Osteoblast (primary cell): ENCODE data around the gene AFAP1L2. TPM values are rescaled to one million over a fixed set of nuclear protein-coding genes. Genes with fewer than 3 reads are reported as not detected.

Experiments
- DNase-seq: peaks from one replicate; pipeline ENCODE4 v3.0.0; 2011; ENCODE audit warnings: low spot score, mixed read lengths; ENCODE audit not compliant: insufficient read length; ENCODE audit errors: missing footprints
- H2AFZ ChIP-seq: 2 replicates; pipeline ENCODE4 v1.6.0; 2011; ENCODE audit warnings: mild to moderate bottlenecking, low read length
- H3K27ac ChIP-seq: 2 replicates; pipeline ENCODE4 v1.5.1; 2011; ENCODE audit warnings: mild to moderate bottlenecking, low read depth, low read length, moderate library complexity
- H3K27me3 ChIP-seq: 2 replicates; pipeline ENCODE4 v1.6.0; 2012; ENCODE audit warnings: mild to moderate bottlenecking, control low read depth, inconsistent platforms, low read length, moderate library complexity; ENCODE audit not compliant: insufficient read depth
- H3K36me3 ChIP-seq: 2 replicates; pipeline ENCODE4 v1.5.1; 2011; ENCODE audit warnings: mild to moderate bottlenecking, low read length, control low read depth, moderate library complexity; ENCODE audit not compliant: insufficient read depth
- H3K4me1 ChIP-seq: 2 replicates; pipeline ENCODE4 v1.5.1; 2011; ENCODE audit warnings: mild to moderate bottlenecking, low read length, control low read depth, moderate library complexity; ENCODE audit not compliant: insufficient read depth
- H3K4me2 ChIP-seq: 2 replicates; pipeline ENCODE4 v1.6.0; 2011; ENCODE audit warnings: mild to moderate bottlenecking, low read length; ENCODE audit not compliant: insufficient read depth
- H3K4me3 ChIP-seq: fragments of 200-600 bp; sonication (generic); 3 replicates; pipeline ENCODE4 v1.5.1; 2012; ENCODE audit warnings: mild to moderate bottlenecking, low read length, inconsistent platforms; ENCODE audit not compliant: insufficient read depth
- H3K79me2 ChIP-seq: 2 replicates; pipeline ENCODE4 v1.6.0; 2012; ENCODE audit warnings: mild to moderate bottlenecking, low read length, control low read depth, inconsistent platforms; ENCODE audit not compliant: insufficient read depth
- H3K9me3 ChIP-seq: 2 replicates; pipeline ENCODE4 v1.5.1; 2011; ENCODE audit warnings: low read depth, low read length, control low read depth
- H4K20me1 ChIP-seq: 2 replicates; pipeline ENCODE4 v1.6.0; 2012; ENCODE audit warnings: mild to moderate bottlenecking, low read length, control low read depth; ENCODE audit not compliant: insufficient read depth
- total RNA-seq: library from RNA; depleted of rRNA; stranded (reverse); fragments of >200 nt; gene quantifications from 2 replicates; pipeline ENCODE4 v1.2.3, GENCODE V29; 2012
- TF ChIP-seq, protein P1 (sequence below): IDR thresholded peaks from 2 replicates; pipeline ENCODE4 v1.5.1; 2011; ENCODE audit warnings: mild to moderate bottlenecking, low read depth, low read length, moderate library complexity; ENCODE audit errors: extremely low read depth

The AFAP1L2 gene
- total RNA-seq, 1 donor = 0.36 TPM

DNA sequence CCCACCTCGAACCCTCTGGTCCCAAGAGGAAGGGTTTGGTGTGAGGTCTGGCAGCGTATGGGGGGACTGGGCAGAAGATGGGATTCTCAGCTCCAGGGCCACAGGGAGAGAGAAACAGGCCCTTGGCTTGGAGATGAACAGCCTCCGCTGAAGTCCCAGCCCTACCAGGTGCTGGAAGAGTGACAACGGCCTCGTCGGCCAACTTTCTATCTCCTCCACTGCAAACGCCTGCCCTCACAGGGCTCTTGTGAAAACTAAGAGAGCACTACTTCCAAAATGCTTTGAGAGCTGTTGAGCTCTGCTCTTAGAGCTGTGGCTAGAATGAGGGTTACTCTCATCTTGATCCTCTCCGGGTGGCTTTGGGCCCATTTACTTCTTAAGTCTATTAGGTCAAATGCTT is 63.5 kb downstream of the AFAP1L2 start:
- H3K4me3 ChIP-seq = no peak overlapping the region
- TF ChIP-seq, protein P1, sequence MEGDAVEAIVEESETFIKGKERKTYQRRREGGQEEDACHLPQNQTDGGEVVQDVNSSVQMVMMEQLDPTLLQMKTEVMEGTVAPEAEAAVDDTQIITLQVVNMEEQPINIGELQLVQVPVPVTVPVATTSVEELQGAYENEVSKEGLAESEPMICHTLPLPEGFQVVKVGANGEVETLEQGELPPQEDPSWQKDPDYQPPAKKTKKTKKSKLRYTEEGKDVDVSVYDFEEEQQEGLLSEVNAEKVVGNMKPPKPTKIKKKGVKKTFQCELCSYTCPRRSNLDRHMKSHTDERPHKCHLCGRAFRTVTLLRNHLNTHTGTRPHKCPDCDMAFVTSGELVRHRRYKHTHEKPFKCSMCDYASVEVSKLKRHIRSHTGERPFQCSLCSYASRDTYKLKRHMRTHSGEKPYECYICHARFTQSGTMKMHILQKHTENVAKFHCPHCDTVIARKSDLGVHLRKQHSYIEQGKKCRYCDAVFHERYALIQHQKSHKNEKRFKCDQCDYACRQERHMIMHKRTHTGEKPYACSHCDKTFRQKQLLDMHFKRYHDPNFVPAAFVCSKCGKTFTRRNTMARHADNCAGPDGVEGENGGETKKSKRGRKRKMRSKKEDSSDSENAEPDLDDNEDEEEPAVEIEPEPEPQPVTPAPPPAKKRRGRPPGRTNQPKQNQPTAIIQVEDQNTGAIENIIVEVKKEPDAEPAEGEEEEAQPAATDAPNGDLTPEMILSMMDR = no peak
- no peak overlapping the region for H2AFZ ChIP-seq
- no peaks in the 10 kb centered on the region for H3K9me3 ChIP-seq
- H3K27ac ChIP-seq = no peak overlapping the region
- H4K20me1 ChIP-seq = no peaks in the 10 kb centered on the region
- H3K79me2 ChIP-seq = no peaks in the 10 kb centered on the region
- no peak overlapping the region for H3K4me2 ChIP-seq
- no peaks in the 10 kb centered on the region for H3K36me3 ChIP-seq
- peaks cover 2% of the 10 kb centered on the region for H3K27me3 ChIP-seq
- DNase-seq = no peak
- H3K4me1 ChIP-seq = no peaks in the 10 kb centered on the region

DNA sequence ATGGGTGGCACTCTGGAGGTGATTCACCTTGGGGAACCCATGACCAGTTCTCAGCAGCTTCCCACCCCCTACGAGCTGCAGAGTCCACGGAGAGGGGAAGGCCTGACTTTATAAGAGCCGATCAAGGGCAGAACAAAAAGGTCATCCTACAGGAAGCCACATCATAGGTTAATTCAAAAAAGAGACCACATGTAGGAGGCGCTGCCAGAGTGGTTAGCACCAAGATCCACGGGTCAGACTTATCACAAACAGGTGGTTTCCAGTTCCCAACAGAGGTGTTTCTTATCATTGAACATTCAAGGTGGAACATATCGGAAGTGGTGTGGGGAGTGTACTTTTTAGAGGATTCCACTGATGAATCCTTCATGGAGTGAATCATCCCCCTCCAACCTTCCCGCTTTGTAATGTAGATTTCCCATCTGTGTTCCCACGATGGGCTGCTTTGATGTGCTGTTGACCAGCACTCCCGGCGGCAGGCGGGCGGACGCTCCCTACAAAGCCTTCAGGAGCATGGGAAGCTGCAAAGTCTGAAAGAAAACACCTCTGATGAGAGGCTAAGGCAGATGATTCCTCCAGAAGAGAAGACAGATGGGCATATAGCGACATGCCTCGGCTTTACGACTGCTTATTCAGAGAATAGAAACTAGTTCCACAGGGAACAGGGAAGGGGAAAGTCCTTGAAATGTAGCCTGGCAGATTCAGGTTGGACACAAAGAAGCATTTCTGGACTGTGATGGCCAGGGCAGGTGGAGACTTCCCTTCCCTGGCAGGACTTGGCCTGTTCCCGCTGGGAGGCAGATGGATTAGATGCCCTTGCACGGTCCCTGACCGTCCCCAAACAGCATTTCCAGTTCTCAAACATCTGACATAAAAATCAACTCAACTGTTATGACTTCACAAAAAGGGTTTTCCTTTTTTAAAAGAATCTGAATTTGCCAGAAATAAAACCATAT is 66.5 kb downstream of the AFAP1L2 start:
- no peak overlapping the region for H3K27ac ChIP-seq
- H2AFZ ChIP-seq = no peak overlapping the region
- H3K4me2 ChIP-seq = no peak overlapping the region
- no peaks in the 10 kb centered on the region for H3K79me2 ChIP-seq
- H3K9me3 ChIP-seq = no peaks in the 10 kb centered on the region
- TF ChIP-seq, protein P1 = no peak
- H3K4me3 ChIP-seq = no peak overlapping the region
- H3K4me1 ChIP-seq = no peaks in the 10 kb centered on the region
- DNase-seq = no peak
- H4K20me1 ChIP-seq = no peaks in the 10 kb centered on the region
- H3K27me3 ChIP-seq = peaks cover 4% of the 10 kb centered on the region
- H3K36me3 ChIP-seq = no peaks in the 10 kb centered on the region

DNA sequence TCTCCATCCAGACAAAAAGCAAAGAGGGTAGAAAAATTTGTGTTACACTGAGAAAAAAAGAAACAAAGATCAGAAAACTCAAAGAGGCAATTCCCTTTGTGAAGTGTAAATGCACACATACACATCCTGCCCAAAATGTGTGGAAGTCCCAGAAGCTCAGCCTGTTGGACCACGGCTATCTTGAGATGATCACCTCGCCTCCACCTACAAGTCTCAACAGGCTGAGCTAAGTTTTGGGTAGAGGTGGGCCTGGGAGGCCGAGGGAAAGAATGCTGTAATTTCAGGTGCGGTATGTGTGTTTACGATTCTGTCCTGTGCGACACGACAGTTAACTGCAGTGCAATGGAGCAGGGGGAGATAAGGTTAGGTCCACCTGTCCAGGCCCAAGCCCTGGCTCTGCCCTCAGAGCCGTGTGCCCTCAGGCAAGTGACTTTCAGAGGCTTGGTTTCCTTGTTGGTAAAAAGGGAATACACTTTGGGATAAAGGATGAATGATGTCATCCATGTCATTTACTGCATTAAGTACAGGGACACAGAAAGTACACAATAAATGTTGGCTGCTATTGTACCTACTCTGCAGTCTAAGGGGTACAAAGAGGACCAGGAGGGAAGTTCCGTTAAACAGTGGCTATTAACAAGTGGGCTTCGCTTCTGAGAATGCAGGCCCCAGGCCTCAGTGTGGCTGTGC is 67.3 kb downstream of the AFAP1L2 start:
- Histone ChIP-seq H3K79me2 (no peaks in the 10 kb centered on the region), H3K27ac (no peak overlapping the region), H3K4me3 (no peak overlapping the region), H3K9me3 (no peaks in the 10 kb centered on the region), H3K4me2 (no peak overlapping the region), H3K4me1 (no peaks in the 10 kb centered on the region), H2AFZ (no peak overlapping the region), H3K36me3 (no peaks in the 10 kb centered on the region), H4K20me1 (no peaks in the 10 kb centered on the region), H3K27me3 (peaks cover 4% of the 10 kb centered on the region)
- DNase-seq = no peak
- TF ChIP-seq, protein P1 = no peak

DNA sequence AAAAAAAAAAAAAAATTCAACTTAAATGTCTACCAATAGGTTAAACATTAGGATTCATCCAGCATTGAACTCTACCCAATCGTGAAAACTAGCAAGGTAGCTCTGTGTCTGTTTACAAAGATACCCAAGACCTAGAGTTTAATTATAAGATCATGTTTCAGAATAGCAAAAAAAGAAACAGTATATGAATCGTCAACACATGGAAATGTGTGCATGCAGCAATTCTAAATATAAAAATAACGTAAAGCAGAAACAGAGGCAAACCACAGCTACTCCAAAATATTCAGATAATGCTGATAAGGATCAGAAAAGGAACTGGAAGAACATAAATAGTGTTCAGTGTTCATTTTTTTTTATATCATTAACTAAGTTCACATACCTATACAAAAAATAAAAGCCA is 68.7 kb downstream of the AFAP1L2 start:
- Histone ChIP-seq H3K4me2 (no peak overlapping the region), H2AFZ (no peak overlapping the region), H3K36me3 (no peaks in the 10 kb centered on the region), H3K27ac (no peak overlapping the region), H3K4me3 (no peak overlapping the region), H4K20me1 (no peaks in the 10 kb centered on the region), H3K4me1 (no peaks in the 10 kb centered on the region), H3K9me3 (no peaks in the 10 kb centered on the region), H3K79me2 (no peaks in the 10 kb centered on the region), H3K27me3 (peaks cover 4% of the 10 kb centered on the region)
- TF ChIP-seq, protein P1 = no peak
- no peak for DNase-seq
